ENCODE measurements around the gene TEX28.
A peak's percentile ranks its signal among the peaks of the same experiment; 100 is the strongest.
"Not testable (repeated sequence)": the region's sequence is repeated elsewhere in the genome, so short reads cannot be mapped to it uniquely, and the experiment has no call there.

Gene TEX28

DNA sequence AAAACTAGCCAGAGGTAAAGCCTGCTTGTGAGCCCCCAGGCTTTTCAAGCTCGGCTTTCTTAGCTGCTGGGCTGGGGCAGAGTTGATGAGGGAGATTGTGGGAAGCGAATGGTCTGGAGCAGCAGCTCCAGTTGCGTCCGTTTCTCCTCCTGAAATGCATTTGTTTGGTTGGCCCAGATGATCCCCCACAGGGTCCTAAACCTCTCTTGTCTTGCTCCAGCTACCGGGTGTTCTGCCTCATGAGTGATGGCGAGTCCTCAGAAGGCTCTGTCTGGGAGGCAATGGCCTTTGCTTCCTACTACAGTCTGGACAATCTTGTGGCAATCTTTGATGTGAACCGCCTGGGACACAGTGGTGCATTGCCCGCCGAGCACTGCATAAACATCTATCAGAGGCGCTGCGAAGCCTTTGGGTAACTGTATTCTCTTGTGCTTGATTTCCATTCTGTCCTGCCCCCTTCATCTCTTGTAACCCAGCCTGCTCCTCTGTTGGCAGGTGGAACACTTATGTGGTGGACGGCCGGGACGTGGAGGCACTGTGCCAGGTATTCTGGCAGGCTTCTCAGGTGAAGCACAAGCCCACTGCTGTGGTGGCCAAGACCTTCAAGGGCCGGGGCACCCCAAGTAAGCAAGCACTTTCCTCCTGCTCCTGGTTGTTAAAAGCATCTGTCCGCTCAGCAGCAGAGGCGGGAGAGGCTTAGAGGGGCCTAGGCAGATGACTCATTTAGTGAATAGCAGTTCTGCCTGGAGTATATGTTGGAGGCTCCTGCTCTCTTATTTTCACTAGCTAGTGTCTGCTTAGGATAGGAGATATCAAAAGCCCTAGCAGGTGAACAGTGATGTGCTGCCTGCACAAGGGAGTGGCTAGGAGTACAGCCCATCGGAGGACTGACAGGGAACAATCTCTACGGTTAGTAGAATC lies 16.0 kb upstream of the TEX28 start:
- no peak for DNase-seq

DNA sequence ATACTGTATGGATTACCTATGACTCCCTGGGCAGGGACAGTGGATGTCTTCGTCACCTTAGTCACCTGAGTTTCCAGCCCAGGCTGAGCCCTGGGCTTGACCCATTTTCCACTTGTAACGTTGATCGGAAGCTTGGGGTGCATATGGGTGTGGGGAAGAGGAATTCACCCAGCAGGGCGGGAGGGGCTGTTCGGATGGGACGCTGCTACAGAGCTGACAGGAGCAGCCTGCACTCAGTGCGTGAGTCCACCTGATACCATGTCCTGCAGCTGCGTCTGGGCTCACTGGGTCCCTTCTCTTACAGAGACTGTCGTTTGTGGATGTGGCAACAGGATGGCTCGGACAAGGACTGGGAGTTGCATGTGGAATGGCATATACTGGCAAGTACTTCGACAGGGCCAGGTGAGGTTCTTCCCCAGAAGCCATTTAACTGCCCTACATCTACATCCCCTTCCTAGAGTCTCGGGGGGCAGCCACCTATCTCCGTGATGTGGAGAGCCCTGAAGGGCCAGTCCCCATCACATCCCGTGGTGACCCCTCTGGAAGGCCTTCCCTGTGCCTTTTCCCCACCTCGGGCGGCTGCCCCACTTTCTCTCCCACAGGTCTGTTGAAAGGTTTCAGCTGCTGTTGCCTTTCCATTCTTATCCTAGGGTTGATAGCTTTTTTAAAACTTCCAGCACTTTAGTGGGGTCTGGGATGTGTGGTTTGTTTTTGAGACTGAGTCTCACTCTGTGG lies 14.3 kb upstream of the TEX28 start:
- no peak for DNase-seq

DNA sequence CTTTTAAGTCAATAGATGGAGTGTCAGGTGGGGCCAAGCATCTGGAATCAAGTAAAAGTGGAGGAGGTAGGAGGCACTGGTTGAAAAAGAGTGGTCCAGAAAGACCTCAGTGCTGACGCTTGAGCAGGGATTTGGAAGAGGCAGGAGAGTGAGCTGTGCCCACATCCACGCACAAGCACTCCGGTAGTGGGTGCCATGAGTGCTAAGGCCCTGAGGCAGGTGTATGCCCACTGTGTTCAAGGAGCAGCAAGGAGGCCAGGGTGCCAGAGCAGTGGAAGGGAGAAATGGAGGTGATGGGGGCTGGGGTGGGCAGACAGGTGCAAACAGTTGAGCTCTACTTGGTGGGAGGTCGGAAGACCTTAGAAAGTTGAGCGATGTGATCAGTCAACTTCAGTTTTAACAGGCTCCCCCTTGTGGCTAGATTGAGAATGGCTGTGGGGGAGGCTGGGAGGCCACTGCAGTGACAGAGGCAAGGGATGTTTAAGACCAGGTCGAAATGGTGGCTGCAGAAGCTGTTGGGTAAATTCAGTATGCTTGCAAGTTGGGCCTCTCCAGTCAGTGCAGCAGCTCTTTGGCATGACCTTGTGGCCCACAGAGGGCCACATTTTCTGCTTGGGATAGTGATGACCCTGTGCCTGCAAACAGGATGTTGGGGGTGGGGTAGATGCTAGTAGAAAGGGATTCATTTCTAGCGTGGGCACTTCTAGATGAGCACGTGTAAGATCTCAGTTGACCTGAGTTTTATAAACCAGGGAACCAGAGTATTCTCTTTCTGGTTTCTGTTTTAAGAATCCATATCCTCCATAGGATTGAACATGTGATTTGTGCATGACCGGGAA lies 13.4 kb upstream of the TEX28 start:
- no peak for DNase-seq

DNA sequence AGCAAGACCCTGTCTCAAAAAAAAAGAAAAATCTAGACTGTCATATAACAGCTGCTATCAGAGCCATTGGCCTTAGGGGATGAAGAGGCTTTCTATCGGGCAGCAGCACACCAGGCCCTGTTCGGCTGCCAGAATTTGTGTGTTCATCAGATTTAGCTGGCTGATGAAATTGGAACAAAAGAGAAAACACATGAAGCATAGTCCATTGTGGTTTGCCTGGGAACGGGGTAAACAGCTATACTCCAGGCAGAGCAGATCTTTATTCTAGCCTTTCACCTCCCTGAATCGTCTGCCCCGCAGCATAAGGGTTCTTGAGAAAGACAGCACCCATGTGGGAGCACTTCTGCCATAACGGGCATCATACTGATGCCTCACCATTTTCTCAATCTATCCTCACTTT lies 12.3 kb upstream of the TEX28 start:
- DNase-seq = no peak

DNA sequence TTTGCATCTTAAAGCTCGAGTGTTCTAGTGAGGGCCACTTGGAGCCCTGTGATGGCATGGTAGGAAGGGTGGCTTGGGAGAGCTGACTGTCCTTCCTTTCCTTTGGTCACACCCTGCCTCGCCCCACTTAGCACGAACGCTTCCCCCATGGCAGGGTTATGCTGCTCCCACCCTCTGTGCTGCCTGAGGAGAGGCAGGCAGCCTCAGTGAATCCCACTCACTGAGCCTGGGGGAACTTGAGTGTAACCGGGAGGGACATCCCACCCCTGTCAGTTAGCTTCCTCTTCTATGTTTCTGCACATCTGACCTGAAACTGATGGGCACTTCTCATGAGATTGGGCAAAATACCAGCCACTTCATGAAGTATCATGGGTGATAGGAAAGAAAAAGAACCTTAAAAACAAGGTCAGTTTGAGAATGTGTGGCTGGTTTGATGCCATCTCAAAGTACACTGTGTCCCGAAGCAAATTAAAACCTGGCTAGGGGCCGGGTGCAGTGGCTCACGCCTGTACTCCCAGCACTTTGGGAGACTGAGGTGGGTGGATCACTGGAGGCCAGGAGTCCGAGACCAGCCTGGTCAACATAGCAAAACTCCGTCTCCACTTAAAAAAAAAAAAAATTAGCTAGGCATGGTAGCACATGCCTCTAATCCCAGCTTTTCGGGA lies 10.7 kb upstream of the TEX28 start:
- no peak for DNase-seq

DNA sequence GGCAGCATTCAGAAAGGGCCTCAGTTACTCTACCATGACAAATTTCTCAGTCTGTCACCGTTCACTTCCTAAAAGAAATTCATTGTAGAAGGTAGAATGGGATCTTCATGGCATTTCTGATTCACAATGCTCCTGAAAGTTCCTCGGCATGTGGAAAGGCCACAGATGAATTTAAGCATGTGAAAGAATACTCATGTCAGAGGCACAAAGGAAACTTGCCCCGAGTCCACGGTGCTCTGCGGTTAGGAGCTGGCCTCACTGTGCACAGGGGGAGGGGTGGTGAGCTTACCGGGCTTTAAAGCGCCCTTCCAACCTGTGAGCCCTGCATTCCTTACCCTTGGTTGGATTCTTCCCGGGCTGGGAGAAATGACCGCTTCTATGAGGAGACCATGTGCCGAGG lies 9.9 kb upstream of the TEX28 start:
- no peak for DNase-seq

DNA sequence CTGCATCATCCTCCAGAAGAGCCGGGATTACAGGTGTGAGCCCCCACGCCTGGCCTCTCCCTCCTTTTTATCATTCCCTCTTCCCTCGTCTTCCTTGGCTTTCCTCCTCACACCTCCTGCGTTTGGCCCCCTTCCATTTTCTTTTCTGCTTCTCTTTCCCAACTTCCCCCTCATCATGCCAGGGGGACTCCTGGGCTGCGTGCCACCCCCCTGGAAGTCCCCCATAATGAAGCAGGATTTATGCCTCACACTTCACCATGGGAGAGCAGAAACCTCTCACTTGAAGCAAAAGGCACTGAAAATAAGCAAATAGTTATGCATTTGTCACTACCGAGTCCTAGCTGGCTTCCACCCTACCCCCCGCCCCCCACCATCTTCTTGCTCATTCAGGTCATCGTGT lies 8.6 kb upstream of the TEX28 start:
- DNase-seq = no peak

DNA sequence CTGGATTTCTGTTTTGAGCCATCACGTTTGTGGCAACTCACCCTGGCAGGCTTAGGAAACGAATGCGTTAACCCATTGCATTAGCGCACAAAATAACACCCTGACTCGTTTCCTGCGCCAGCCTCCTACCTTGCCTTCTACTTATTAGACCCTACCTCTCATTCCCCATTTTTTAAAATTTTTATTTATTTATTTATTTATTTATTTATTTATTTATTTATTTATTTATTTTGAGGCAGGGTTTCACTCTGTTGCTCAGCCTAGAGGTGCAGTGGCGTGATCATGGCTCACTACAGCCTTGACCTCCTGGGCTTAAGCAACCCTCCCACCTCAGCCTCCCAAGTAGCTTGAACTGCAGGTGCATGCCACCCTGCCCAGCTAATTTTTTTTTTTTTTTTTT lies 8.1 kb upstream of the TEX28 start:
- not testable (repeated sequence) for DNase-seq

DNA sequence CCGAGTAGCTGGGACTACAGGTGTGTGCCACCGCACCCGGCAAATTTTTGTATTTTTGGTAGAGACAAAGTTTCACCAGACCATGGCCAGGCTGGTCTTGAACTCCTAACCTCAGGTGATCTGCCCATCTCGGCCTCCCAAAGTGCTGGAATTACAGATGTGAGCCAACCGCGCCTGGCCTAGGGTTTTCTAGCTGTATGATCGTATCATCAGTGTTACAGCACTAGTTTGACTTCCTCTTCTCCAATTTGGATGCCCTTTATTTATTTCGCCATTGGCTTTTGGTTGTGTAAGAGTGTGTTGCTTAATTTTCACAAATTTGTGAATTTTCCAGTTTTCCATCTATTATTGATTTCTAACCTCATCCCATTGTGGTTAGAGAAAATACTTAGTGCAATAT lies 5.9 kb upstream of the TEX28 start:
- DNase-seq = peak; percentile 54

DNA sequence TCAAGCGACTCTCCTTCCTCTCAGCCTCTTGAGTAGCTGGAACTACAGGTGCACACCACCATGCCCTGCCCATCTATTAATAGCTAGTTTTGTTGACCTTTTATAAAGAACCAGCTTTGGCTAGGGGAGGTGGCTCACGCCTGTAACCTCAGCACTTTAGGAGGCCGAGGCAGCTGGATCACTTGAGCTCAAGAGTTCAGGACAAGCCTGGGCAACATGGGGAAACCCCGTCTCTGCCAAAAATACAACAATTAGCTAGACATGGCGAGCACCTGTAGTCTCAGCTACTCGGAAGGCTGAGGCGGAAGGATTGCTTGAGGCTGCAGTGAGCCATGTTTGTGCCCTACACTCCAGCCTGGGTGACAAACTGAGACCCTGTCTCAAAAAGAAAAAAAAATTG lies 3.4 kb upstream of the TEX28 start:
- no peak for DNase-seq

DNA sequence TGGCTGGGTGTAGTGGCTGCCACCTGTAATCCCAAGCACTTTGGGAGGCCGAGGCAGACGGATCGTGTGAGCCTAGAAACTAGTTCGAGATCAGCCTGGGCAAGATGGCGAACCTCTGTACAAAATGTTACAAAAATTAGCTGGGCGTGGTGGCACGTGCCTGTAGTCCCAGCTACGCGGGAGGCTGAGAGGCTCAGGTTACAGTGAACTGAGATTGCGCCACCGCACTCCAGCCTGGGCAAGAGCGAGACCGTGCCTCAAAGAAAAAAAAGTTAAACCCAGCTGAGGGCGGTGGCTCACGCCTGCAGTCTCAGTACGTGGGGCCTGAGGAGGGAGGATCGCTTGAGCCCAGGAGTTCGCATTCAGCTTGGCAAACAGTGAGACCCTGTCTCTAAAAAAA lies 1.8 kb upstream of the TEX28 start:
- no peak for DNase-seq

DNA sequence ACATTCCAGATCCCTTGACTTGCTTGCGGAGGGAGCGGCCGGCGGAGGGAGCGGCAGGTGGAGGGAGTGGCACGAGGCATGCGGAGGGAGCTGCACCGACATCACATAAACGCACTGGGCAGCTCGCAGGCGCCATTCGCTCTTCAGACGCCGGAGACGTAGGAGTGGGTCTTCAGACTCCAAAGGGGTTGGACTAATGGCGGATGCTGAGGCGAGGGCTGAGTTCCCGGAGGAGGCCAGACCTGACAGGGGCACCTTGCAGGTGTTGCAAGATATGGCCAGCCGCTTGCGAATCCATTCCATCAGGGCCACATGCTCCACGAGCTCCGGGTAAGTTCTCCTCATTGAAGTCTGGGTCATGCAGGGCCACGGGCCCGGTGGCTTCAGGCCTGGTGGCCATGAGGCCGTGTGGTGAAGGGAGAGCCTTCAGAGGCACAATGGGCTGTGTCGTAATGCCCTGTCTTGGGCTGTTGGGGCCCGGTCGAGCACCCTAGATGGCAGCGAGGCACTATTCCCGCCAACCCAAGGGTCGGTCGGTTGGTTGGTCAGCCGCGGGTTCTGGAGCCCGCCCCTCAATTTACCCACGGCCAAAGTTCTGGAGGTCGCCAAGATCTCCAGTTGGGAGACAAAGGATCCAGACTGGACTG lies 863 bp upstream of the TEX28 start, which contains the start of gene TKTL1:
Gene TKTL1, plus strand, starts transcription at position 132 of the 647 bp plus-strand sequence. Its CDS starts 65 bp downstream, at position 197.
- no peak for DNase-seq

DNA sequence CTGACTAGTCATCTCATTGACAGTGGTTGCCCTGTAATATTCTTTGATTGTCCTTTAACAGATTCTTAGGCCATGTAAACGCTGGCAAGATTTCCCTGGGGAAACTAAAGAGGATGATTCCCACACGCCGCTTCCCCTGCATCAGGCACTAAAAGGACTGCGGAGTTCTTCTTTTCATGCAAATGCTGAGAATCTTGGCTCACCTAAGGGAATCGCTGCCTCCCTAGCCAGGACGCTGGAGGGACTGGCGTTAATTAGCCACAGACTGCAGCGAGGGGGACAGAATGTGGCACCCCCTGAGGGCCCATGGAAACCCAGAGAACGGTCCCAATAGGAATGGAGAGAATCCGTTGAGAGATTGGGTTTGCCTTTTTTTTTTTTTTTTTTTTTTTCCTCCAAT lies 8.5 kb downstream of the TEX28 start:
- DNase-seq = not testable (repeated sequence)

DNA sequence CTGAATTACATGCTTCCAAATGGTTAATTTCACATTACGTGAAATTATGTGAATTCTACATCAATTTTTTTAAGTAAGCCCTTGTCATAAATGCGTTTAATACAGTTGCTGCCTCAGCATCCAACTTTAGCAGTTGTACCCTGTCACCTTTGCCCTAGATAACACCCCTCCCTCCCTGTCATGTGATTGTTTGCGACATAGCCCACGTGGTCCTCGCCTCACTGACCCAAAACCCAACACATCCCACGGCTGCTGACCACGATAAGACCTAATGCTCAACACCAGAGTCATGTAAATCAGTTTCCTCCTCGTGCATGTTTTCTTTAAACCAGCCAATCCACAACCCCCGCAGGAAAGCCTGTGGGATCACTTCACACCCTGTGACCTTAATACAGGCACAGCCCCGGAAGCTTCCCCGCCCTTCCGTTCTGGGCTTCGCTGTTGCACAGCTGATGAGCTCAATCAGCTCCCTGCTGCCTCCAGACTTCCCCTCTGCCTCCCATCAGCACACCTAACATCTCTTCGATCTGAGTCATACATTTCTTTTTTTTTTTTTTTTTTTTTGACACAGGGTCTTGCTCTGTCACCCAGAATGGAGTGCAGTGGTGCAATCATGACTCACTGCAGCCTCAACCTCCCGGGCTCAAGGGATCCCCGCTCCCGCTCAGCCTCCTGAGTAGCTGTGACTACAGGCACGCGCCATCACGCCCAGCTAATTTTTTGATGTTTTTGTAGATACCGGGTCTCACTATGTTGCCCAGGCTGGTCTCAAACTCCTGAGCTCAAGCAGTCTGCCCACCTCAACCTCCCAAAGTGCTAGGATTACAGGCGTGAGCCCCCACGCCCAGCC lies 10.2 kb downstream of the TEX28 start:
- not testable (repeated sequence) for DNase-seq

DNA sequence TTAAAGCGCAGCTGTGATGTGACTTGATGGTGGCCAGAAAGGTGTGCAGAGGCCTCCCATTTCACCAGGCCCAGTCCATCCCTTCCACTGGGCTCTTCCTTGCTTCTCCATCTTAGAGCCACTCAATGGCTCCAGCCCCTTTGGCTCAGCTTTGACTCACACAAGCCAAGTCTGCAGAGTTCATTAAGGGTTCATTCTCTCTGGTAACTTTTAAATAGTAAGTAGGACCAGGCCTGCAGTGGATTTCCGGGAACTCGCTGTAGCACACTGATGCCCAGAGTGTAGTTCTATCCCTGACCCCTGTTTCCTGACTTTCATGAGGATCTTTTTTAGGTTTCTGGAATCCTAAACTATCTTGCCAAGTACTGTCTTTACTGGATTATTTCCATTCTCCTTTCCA lies 25.7 kb downstream of the TEX28 start:
- DNase-seq = not testable (repeated sequence)

DNA sequence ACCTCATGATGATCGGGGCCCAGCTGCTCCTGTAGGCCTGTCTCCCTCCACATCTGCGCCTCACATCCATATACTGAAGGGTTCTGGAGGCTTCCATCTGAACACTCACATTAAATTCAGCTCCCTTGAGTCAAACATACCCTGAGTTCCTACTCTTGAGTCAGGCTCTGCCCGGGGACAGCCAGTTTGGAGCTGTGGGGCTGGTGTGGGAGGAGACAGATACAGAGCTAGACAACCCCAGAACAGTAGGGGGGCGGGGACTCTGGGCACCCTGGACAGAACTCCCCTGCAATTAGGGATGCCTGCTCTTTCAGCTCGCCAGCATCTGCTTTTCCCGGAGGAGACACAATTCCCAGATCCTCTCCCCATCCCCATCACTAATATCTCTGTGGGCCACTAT lies 31.9 kb downstream of the TEX28 start:
- not testable (repeated sequence) for DNase-seq

DNA sequence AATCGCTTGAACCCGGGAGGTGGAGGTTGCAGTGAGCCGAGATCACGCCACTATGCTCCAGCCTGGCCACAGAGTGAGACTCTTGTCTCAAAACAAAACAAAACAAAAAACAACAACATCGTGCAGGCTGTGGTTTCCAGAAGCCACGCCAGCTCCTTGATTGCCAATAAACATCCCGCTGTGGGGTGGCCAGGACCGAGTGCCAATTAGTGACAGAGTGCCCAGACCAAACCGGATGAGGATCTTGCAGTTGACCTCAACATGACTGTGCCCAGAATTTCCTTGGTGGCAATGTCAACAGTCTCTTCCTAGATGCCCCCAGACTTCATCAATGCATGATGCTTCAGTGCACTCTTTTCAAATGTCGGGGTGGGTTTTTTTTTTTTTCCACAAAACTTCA lies 36.2 kb downstream of the TEX28 start:
- not testable (repeated sequence) for DNase-seq

DNA sequence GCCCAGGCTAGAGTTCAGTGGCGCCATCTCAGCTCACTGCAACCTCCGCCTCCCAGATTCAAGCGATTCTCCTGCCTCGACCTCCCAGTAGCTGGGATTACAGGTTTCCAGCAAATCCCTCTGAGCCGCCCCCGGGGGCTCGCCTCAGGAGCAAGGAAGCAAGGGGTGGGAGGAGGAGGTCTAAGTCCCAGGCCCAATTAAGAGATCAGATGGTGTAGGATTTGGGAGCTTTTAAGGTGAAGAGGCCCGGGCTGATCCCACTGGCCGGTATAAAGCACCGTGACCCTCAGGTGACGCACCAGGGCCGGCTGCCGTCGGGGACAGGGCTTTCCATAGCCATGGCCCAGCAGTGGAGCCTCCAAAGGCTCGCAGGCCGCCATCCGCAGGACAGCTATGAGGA lies 37.6 kb downstream of the TEX28 start, which contains the start of gene OPN1MW3:
Gene OPN1MW3, plus strand, starts transcription at position 301 of the 400 bp plus-strand sequence. Its CDS starts 38 bp downstream, at position 339.
- not testable (repeated sequence) for DNase-seq

DNA sequence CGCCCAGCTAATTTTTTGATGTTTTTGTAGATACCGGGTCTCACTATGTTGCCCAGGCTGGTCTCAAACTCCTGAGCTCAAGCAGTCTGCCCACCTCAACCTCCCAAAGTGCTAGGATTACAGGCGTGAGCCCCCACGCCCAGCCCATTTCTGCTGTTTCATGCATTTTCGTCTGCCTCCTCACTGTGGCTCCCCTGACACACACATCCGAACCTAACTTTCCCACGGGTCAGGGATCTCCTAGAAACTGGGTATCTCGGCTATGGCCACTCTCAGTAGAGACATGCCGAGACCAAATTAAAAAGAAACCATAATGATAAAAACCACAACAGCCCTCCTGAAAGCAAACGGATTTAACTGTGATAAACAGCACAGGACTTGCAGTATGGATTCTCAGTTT lies 46.8 kb downstream of the TEX28 start:
- DNase-seq = not testable (repeated sequence)

DNA sequence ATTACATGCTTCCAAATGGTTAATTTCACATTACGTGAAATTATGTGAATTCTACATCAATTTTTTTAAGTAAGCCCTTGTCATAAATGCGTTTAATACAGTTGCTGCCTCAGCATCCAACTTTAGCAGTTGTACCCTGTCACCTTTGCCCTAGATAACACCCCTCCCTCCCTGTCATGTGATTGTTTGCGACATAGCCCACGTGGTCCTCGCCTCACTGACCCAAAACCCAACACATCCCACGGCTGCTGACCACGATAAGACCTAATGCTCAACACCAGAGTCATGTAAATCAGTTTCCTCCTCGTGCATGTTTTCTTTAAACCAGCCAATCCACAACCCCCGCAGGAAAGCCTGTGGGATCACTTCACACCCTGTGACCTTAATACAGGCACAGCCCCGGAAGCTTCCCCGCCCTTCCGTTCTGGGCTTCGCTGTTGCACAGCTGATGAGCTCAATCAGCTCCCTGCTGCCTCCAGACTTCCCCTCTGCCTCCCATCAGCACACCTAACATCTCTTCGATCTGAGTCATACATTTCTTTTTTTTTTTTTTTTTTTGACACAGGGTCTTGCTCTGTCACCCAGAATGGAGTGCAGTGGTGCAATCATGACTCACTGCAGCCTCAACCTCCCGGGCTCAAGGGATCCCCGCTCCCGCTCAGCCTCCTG lies 47.4 kb downstream of the TEX28 start:
- not testable (repeated sequence) for DNase-seq

All from GF-D8 (cell line).